Gastroesophageal sphincter (tissue), 4 donors: ENCODE data around the gene COL4A2. TPM values are rescaled to one million over a fixed set of nuclear protein-coding genes. Genes with fewer than 3 reads are reported as not detected.

Experiments used
- ATAC-seq: fragments of 150-250 bp; one replicate; pipeline ENCODE4 v1.9.1; 2016; ENCODE audit warnings: mild to moderate bottlenecking, moderate library complexity
- H3K27ac ChIP-seq, 4 donors: fragments of 200-600 bp; sonication (generic) in 3 of 4; 1 replicate in 3 of 4; 2 replicates in 1 of 4; pipeline ENCODE4 v1.5.1; 2016 to 2019
- H3K27me3 ChIP-seq: fragments of 200-600 bp; sonication (generic); one replicate; pipeline ENCODE4 v1.5.1; 2019
- H3K36me3 ChIP-seq, 2 donors: fragments of 200-600 bp; sonication (generic); one replicate each; pipeline ENCODE4 v1.5.1; 2019; ENCODE audit warnings: control low read depth in 1 of 2
- H3K4me1 ChIP-seq, 3 donors: fragments of 200-600 bp; sonication (generic); 1 replicate in 2 of 3; 2 replicates in 1 of 3; pipeline ENCODE4 v1.5.1; 2016 to 2019; ENCODE audit warnings: control low read depth in 2 of 3
- H3K4me3 ChIP-seq, 2 donors: fragments of 200-600 bp; sonication (generic); one replicate each; pipeline ENCODE4 v1.5.1; 2019; ENCODE audit warnings: mild to moderate bottlenecking in 1 of 2, moderate library complexity in 1 of 2
- H3K9me3 ChIP-seq, 3 donors: fragments of 200-600 bp; sonication (generic); one replicate each; pipeline ENCODE4 v1.5.1; 2017 to 2019; ENCODE audit warnings: control low read depth in 2 of 3
- CTCF ChIP-seq, 4 experiments: fragments of 200-600 bp in 2 of 4; fragments of 450-650 bp in 2 of 4; sonication (generic) in 1 of 4; IDR thresholded peaks; one replicate each; pipeline ENCODE4 v1.5.1; 2017 to 2019; ENCODE audit warnings: antibody characterized with exemption in 4 of 4, mild to moderate bottlenecking in 2 of 4, moderate library complexity in 2 of 4
- EP300 ChIP-seq: sonication (generic); formaldehyde crosslinking; IDR thresholded peaks from one replicate; pipeline ENCODE4 v1.6.1; 2017; ENCODE audit warnings: antibody characterized with exemption, mild to moderate bottlenecking
- POLR2A ChIP-seq, 2 donors: fragments of 450-650 bp; IDR thresholded peaks; one replicate each; pipeline ENCODE4 v1.6.1; 2017; ENCODE audit warnings: antibody characterized with exemption in 2 of 2, mild to moderate bottlenecking in 2 of 2, moderate library complexity in 1 of 2
- POLR2AphosphoS5 ChIP-seq: sonication (generic); formaldehyde crosslinking; IDR thresholded peaks from one replicate; pipeline ENCODE4 v1.6.1; 2017; ENCODE audit warnings: antibody characterized with exemption
- WGBS, 2 donors: methylation state at CpG; one replicate each; pipeline ENCODE4 v1.1.5; 2018; ENCODE audit warnings: low coverage in 1 of 2; 5-methylcytosine and 5-hydroxymethylcytosine counted together
- total RNA-seq, 4 donors: library from RNA; depleted of rRNA; stranded (reverse); fragments of >200 nt; gene quantifications; one replicate each; pipeline ENCODE4 v1.1.0, GENCODE V29; 2016

COL4A2 gene
- total RNA-seq, 4 donors from 2014 or later, result 478 to 945 (median 543) TPM

- 38 to 50% methylated on average over 1 to 2 of the region's 2 CpGs for WGBS, 2 donors
- no peak for ATAC-seq
- TF ChIP-seq POLR2A (IDR thresholded peaks at IDR 0.05) (no peak), EP300 (no peak), POLR2AphosphoS5 (no peak), CTCF (IDR thresholded peaks at IDR 0.05) (no peak)
- Histone ChIP-seq H3K36me3 (no peaks in the 10 kb centered on the region), H3K27me3 (no peaks in the 10 kb centered on the region), H3K4me1 (peaks cover 21 to 100% (median 23%) of the 10 kb centered on the region in 3 donors), H3K27ac (peak overlapping the region in 3 of 4 donors; percentile 94 to 99 (median 96)), H3K9me3 (no peaks in the 10 kb centered on the region), H3K4me3 (no peak overlapping the region)
Measured at GRCh38 chr13:110332750-110333149, 25.7 kb downstream of the COL4A2 start.

- H3K27me3 ChIP-seq, result no peaks in the 10 kb centered on the region
- no peaks in the 10 kb centered on the region for H3K36me3 ChIP-seq
- 73 to 79% methylated on average over 3 to 6 of the region's 12 CpGs for WGBS, 2 donors
- no peak for TF ChIP-seq CTCF (IDR thresholded peaks at IDR 0.05)
- no peak for TF ChIP-seq POLR2A (IDR thresholded peaks at IDR 0.05)
- no peak for TF ChIP-seq POLR2AphosphoS5
- H3K27ac ChIP-seq, result peak overlapping the region; percentile 5 to 99 (median 95)
- no peak overlapping the region for H3K4me3 ChIP-seq
- ATAC-seq, result no peak
- H3K9me3 ChIP-seq, result no peaks in the 10 kb centered on the region
- H3K4me1 ChIP-seq, result peaks cover 27 to 100% (median 31%) of the 10 kb centered on the region in 3 donors
Measured at GRCh38 chr13:110333837-110334236, 26.8 kb downstream of the COL4A2 start.

- Histone ChIP-seq H3K27ac (peak overlapping the region; percentile 5 to 99 (median 95)), H3K27me3 (no peaks in the 10 kb centered on the region), H3K9me3 (no peaks in the 10 kb centered on the region), H3K4me1 (peaks cover 30 to 100% (median 35%) of the 10 kb centered on the region in 3 donors), H3K36me3 (no peaks in the 10 kb centered on the region), H3K4me3 (no peak overlapping the region)
- 56 to 57% methylated on average over 6 to 8 of the region's 8 CpGs for WGBS, 2 donors
- no peak for ATAC-seq
- TF ChIP-seq POLR2AphosphoS5, result peak; percentile 23
- no peak for TF ChIP-seq EP300
Measured at GRCh38 chr13:110334256-110334655, 27.2 kb downstream of the COL4A2 start.

- no peak for ATAC-seq
- WGBS, 2 donors, result 67 to 72% methylated on average over 9 to 10 of the region's 11 CpGs
- Histone ChIP-seq H3K4me1 (peaks cover 35 to 100% (median 41%) of the 10 kb centered on the region in 3 donors), H3K9me3 (no peaks in the 10 kb centered on the region), H3K36me3 (no peaks in the 10 kb centered on the region), H3K27me3 (no peaks in the 10 kb centered on the region), H3K4me3 (no peak overlapping the region), H3K27ac (peak overlapping the region; percentile 6 to 99 (median 95))
- TF ChIP-seq EP300 (no peak), POLR2A (IDR thresholded peaks at IDR 0.05) (no peak)
Measured at GRCh38 chr13:110334841-110335490, 27.9 kb downstream of the COL4A2 start.

GRCh38 chr13:110336108-110336507 is 29.0 kb downstream of the COL4A2 start:
- no peaks in the 10 kb centered on the region for H3K9me3 ChIP-seq
- H3K27ac ChIP-seq, result peak overlapping the region; percentile 94 to 99 (median 98)
- H3K27me3 ChIP-seq, result no peaks in the 10 kb centered on the region
- no peak for TF ChIP-seq CTCF (IDR thresholded peaks at IDR 0.05)
- TF ChIP-seq POLR2A (IDR thresholded peaks at IDR 0.05), result no peak
- no peak for TF ChIP-seq EP300
- no peak for TF ChIP-seq POLR2AphosphoS5
- no peak for ATAC-seq
- WGBS, 2 donors, result 77 to 88% methylated on average over 4 to 9 of the region's 9 CpGs
- no peaks in the 10 kb centered on the region for H3K36me3 ChIP-seq
- H3K4me3 ChIP-seq, result no peak overlapping the region
- H3K4me1 ChIP-seq, result peaks cover 37 to 100% (median 47%) of the 10 kb centered on the region in 3 donors

- TF ChIP-seq POLR2A (IDR thresholded peaks at IDR 0.05) (no peak), POLR2AphosphoS5 (peak; percentile 59)
- H3K27ac ChIP-seq, result peak overlapping the region; percentile 94 to 99 (median 98)
- H3K27me3 ChIP-seq, result no peaks in the 10 kb centered on the region
- H3K9me3 ChIP-seq, result no peaks in the 10 kb centered on the region
- 31% methylated on average over 4 of the region's 5 CpGs; no CpG with 5 or more reads in 1 of the 2 donors for WGBS, 2 donors
- no peak overlapping the region for H3K4me3 ChIP-seq
- H3K4me1 ChIP-seq, result peaks cover 34 to 100% (median 53%) of the 10 kb centered on the region in 3 donors
- no peaks in the 10 kb centered on the region for H3K36me3 ChIP-seq
- ATAC-seq, result no peak
Measured at GRCh38 chr13:110336681-110337080, 29.6 kb downstream of the COL4A2 start.
